NB4 (cell line): ENCODE data around the gene ADNP.

Experiments
- DNase-seq: peaks from one replicate; pipeline ENCODE4 v3.0.0; 2010; ENCODE audit warnings: low read depth
- H3K4me3 ChIP-seq: one replicate; pipeline ENCODE4 v1.5.1; 2011; ENCODE audit warnings: mild to moderate bottlenecking, low read depth, low read length, moderate library complexity
- CTCF ChIP-seq: IDR thresholded peaks from one replicate; pipeline ENCODE4 v1.5.1; 2012; ENCODE audit warnings: low read depth, low read length
- MAX ChIP-seq: IDR thresholded peaks from 2 replicates; pipeline ENCODE4 v1.6.1; 2011; ENCODE audit warnings: low read depth, low read length
- MYC ChIP-seq: IDR thresholded peaks from 2 replicates; pipeline ENCODE4 v1.6.1; 2011; ENCODE audit warnings: low read depth, low read length
- POLR2A ChIP-seq: IDR thresholded peaks from 2 replicates; pipeline ENCODE4 v1.6.1; 2011; ENCODE audit warnings: mild to moderate bottlenecking; ENCODE audit not compliant: insufficient read length; ENCODE audit errors: extremely low read depth

ADNP gene

GRCh38 chr20:50969912-50970311 lies 38.7 kb upstream of the ADNP start:
- no peak for TF ChIP-seq POLR2A
- no peak for TF ChIP-seq MAX
- no peak for TF ChIP-seq MYC
- TF ChIP-seq CTCF: no peak
- no peak overlapping the region for H3K4me3 ChIP-seq
- DNase-seq: no peak

GRCh38 chr20:50969435-50969834 lies 38.2 kb upstream of the ADNP start:
- no peak overlapping the region for H3K4me3 ChIP-seq
- DNase-seq: no peak
- TF ChIP-seq MYC: no peak
- no peak for TF ChIP-seq CTCF
- TF ChIP-seq MAX: no peak
- TF ChIP-seq POLR2A: no peak

- DNase-seq: no peak
- TF ChIP-seq MYC (no peak), MAX (no peak), POLR2A (no peak), CTCF (no peak)
- H3K4me3 ChIP-seq: no peak overlapping the region
These were observed 37.1 kb upstream of the ADNP start for GRCh38 chr20:50968289-50968688.

GRCh38 chr20:50967586-50967985 lies 36.3 kb upstream of the ADNP start:
- H3K4me3 ChIP-seq: no peak overlapping the region
- DNase-seq: no peak
- TF ChIP-seq MYC: no peak
- no peak for TF ChIP-seq MAX
- no peak for TF ChIP-seq POLR2A
- TF ChIP-seq CTCF: no peak

- no peak for DNase-seq
- H3K4me3 ChIP-seq: peak overlapping the region; percentile 88
- no peak for TF ChIP-seq POLR2A
- TF ChIP-seq MYC: no peak
- TF ChIP-seq MAX: no peak
- TF ChIP-seq CTCF: no peak
These were observed 28.4 kb upstream of the ADNP start for GRCh38 chr20:50959543-50960126.
